ENCODE results near the gene MC1R. TPM values are rescaled to one million over a fixed set of nuclear protein-coding genes. Genes with fewer than 3 reads are reported as not detected.

MC1R gene
- total RNA-seq, 1 experiment from 2014 or later: 3.8 TPM

DNA sequence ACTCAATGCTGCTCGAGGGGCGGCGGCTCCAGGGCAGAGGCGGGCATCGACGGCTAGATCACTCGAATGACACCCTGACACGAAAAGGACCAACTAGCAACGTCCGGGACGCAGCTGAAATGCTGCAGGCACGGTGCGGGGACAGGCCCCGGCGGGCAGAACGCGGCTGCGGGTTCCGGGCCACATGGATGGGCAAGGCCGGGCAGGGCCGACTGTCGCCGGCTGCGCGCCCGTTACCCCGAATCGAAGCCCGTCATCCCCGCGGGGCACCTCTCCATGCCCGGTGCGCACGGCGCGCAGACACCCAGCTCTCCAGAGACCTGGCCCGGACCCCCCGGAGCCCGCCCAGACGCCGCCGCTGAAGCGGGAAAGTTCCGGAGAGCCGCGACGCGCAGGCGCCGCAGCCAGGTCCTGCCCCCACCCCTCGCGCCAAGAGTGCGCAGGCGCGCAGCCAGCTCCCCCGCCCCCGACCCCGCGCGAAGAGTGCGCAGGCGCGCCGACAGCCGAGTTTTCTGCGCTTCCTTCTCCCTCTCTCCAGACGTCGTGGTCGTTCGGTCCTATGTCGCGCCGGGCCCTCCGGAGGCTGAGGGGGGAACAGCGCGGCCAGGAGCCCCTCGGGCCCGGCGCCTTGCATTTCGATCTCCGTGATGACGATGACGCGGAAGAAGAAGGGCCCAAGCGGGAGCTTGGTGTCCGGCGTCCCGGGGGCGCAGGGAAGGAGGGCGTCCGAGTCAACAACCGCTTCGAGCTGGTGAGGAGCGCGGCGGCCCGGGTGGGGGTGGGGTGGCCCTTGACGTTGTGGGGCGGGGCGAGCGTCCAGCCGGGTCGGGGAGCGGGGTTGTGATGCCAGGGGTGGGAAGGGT is 45.3 kb upstream of the MC1R start, which contains the start of gene TCF25 (continued):
- TF ChIP-seq JUN (CRISPR knock-in tag; IDR thresholded peaks at IDR 0.05) (0 out of 2 replicates have a peak, but pooled peaks have one; percentile 14), ZBTB21 (CRISPR knock-in tag; IDR thresholded peaks at IDR 0.05; ENCODE audit: borderline replicate concordance) (0 out of 2 replicates have a peak, but pooled peaks have one; percentile 51), KAT7 (CRISPR knock-in tag; IDR thresholded peaks at IDR 0.05; ENCODE audit: borderline replicate concordance) (peak; percentile 50; the same call in 1 of the 2 replicates), CREM (CRISPR knock-in tag; IDR thresholded peaks at IDR 0.05) (0 out of 2 replicates have a peak, but pooled peaks have one; percentile 21), ZNF232 (CRISPR knock-in tag; IDR thresholded peaks at IDR 0.05) (peak; percentile 24; the same call in 1 of the 2 replicates), FOXP1 (CRISPR knock-in tag; IDR thresholded peaks at IDR 0.05; ENCODE audit: borderline replicate concordance) (peak; percentile 63; the same call in 1 of the 2 replicates), ZNF317 (CRISPR knock-in tag; IDR thresholded peaks at IDR 0.05; ENCODE audit: borderline replicate concordance, low read depth) (no peak), ETV6 (CRISPR knock-in tag; IDR thresholded peaks at IDR 0.05) (peak; percentile 28; the same call in 1 of the 2 replicates), ESRRA (CRISPR knock-in tag; IDR thresholded peaks at IDR 0.05; ENCODE audit: borderline replicate concordance) (0 out of 2 replicates have a peak, but pooled peaks have one; percentile 11), MYBL2 (CRISPR knock-in tag; IDR thresholded peaks at IDR 0.05) (peak; percentile 23; the same call in 1 of the 2 replicates), TEAD1 (CRISPR knock-in tag; IDR thresholded peaks at IDR 0.05) (0 out of 2 replicates have a peak, but pooled peaks have one; percentile 30)
- TF ChIP-seq, protein P1, sequence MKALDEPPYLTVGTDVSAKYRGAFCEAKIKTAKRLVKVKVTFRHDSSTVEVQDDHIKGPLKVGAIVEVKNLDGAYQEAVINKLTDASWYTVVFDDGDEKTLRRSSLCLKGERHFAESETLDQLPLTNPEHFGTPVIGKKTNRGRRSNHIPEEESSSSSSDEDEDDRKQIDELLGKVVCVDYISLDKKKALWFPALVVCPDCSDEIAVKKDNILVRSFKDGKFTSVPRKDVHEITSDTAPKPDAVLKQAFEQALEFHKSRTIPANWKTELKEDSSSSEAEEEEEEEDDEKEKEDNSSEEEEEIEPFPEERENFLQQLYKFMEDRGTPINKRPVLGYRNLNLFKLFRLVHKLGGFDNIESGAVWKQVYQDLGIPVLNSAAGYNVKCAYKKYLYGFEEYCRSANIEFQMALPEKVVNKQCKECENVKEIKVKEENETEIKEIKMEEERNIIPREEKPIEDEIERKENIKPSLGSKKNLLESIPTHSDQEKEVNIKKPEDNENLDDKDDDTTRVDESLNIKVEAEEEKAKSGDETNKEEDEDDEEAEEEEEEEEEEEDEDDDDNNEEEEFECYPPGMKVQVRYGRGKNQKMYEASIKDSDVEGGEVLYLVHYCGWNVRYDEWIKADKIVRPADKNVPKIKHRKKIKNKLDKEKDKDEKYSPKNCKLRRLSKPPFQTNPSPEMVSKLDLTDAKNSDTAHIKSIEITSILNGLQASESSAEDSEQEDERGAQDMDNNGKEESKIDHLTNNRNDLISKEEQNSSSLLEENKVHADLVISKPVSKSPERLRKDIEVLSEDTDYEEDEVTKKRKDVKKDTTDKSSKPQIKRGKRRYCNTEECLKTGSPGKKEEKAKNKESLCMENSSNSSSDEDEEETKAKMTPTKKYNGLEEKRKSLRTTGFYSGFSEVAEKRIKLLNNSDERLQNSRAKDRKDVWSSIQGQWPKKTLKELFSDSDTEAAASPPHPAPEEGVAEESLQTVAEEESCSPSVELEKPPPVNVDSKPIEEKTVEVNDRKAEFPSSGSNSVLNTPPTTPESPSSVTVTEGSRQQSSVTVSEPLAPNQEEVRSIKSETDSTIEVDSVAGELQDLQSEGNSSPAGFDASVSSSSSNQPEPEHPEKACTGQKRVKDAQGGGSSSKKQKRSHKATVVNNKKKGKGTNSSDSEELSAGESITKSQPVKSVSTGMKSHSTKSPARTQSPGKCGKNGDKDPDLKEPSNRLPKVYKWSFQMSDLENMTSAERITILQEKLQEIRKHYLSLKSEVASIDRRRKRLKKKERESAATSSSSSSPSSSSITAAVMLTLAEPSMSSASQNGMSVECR (CRISPR knock-in tag; IDR thresholded peaks at IDR 0.05; ENCODE audit: borderline replicate concordance): 0 out of 2 replicates have a peak, but pooled peaks have one; percentile 83

DNA sequence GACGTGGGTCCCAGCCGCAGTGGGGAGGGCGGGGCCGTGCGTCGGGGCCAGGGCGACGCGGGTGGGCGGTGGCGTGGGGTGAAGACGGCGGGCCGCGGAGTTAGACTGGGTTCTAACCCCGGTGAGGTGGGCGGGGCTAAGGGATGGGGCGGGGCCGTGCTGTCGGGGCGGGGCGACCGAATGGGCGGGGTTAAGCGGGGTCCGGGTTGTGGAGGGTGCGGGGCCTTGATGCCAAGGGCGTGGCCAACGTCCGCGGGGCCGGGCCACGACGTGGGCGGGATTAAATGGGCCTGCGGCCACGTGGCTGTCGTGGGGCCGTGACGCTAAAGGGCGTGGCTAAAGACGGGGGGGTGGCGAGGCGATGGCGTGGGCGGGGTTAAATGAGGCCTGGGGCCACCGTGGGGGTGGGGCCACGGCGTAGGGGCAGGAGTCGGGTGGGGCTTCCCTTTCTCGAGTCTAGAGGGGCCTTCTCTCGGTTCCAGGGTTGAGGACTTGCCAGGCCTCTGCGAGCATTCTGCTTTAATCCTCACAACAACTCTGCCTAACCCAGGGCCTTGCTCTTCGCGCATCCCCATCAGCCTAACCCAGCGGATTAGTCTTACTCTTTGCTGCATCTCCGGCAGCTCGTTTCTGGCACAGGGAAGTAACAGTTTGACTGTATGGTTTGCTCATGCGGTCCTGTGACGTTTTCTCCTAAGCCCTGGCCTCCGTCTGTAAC is 44.5 kb upstream of the MC1R start:
- Mint-ChIP-seq H3K4me3 (peak overlapping the region; percentile 82), H3K9me3 (peaks cover 8% of the 10 kb centered on the region), H3K4me1 (no peaks in the 10 kb centered on the region), H3K27me3 (ENCODE audit: low read depth) (peaks cover 4% of the 10 kb centered on the region; the same call in 1 of the 2 replicates), H3K27ac (peak overlapping the region; percentile 95), H3K36me3 (peaks cover 31% of the 10 kb centered on the region)
- ATAC-seq (peak; percentile 88), DNase-seq (ENCODE audit: low spot score) (peak; percentile 95)
- ChIA-PET CTCF (interaction anchor here (0.8 to 1.4 kb wide), 8 partner anchors 11 to 1137 kb away, joined by 3 to 19 read pairs (median 4); partner anchors contain the start of gene TUBB3), POLR2A (interaction anchor here (0.6 to 1.2 kb wide), 6 partner anchors 20 to 1079 kb away, joined by 3 to 8 read pairs (median 5); no protein-coding TSS in a partner anchor)
- TF ChIP-seq, protein P2, sequence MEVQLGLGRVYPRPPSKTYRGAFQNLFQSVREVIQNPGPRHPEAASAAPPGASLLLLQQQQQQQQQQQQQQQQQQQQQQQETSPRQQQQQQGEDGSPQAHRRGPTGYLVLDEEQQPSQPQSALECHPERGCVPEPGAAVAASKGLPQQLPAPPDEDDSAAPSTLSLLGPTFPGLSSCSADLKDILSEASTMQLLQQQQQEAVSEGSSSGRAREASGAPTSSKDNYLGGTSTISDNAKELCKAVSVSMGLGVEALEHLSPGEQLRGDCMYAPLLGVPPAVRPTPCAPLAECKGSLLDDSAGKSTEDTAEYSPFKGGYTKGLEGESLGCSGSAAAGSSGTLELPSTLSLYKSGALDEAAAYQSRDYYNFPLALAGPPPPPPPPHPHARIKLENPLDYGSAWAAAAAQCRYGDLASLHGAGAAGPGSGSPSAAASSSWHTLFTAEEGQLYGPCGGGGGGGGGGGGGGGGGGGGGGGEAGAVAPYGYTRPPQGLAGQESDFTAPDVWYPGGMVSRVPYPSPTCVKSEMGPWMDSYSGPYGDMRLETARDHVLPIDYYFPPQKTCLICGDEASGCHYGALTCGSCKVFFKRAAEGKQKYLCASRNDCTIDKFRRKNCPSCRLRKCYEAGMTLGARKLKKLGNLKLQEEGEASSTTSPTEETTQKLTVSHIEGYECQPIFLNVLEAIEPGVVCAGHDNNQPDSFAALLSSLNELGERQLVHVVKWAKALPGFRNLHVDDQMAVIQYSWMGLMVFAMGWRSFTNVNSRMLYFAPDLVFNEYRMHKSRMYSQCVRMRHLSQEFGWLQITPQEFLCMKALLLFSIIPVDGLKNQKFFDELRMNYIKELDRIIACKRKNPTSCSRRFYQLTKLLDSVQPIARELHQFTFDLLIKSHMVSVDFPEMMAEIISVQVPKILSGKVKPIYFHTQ (CRISPR knock-in tag; IDR thresholded peaks at IDR 0.05): no peak
- TF ChIP-seq ZNF219 (CRISPR knock-in tag; IDR thresholded peaks at IDR 0.05; ENCODE audit: borderline replicate concordance) (no peak), SP1 (CRISPR knock-in tag; conservative IDR thresholded peaks at IDR 0.05) (peak; percentile 93), JAZF1 (CRISPR knock-in tag; IDR thresholded peaks at IDR 0.05) (no peak)
- TF ChIP-seq, protein P3, sequence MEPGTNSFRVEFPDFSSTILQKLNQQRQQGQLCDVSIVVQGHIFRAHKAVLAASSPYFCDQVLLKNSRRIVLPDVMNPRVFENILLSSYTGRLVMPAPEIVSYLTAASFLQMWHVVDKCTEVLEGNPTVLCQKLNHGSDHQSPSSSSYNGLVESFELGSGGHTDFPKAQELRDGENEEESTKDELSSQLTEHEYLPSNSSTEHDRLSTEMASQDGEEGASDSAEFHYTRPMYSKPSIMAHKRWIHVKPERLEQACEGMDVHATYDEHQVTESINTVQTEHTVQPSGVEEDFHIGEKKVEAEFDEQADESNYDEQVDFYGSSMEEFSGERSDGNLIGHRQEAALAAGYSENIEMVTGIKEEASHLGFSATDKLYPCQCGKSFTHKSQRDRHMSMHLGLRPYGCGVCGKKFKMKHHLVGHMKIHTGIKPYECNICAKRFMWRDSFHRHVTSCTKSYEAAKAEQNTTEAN (CRISPR knock-in tag; IDR thresholded peaks at IDR 0.05): no peak
- TF ChIP-seq, protein P4, sequence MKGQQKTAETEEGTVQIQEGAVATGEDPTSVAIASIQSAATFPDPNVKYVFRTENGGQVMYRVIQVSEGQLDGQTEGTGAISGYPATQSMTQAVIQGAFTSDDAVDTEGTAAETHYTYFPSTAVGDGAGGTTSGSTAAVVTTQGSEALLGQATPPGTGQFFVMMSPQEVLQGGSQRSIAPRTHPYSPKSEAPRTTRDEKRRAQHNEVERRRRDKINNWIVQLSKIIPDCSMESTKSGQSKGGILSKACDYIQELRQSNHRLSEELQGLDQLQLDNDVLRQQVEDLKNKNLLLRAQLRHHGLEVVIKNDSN (CRISPR knock-in tag; IDR thresholded peaks at IDR 0.05): peak; percentile 87
- TF ChIP-seq, protein P5, sequence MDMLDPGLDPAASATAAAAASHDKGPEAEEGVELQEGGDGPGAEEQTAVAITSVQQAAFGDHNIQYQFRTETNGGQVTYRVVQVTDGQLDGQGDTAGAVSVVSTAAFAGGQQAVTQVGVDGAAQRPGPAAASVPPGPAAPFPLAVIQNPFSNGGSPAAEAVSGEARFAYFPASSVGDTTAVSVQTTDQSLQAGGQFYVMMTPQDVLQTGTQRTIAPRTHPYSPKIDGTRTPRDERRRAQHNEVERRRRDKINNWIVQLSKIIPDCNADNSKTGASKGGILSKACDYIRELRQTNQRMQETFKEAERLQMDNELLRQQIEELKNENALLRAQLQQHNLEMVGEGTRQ (CRISPR knock-in tag; IDR thresholded peaks at IDR 0.05): peak; percentile 91
- TF ChIP-seq, protein P6, sequence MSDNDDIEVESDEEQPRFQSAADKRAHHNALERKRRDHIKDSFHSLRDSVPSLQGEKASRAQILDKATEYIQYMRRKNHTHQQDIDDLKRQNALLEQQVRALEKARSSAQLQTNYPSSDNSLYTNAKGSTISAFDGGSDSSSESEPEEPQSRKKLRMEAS (CRISPR knock-in tag; IDR thresholded peaks at IDR 0.05): peak; percentile 31; the same call in 1 of the 2 replicates

Data from WTC11 (cell line).